ENCODE results near the gene BPTF. TPM values are rescaled to one million over a fixed set of nuclear protein-coding genes. Genes with fewer than 3 reads are reported as not detected.
"Not testable (repeated sequence)": the region's sequence is repeated elsewhere in the genome, so short reads cannot be mapped to it uniquely, and the experiment has no call there.

BPTF gene
- total RNA-seq, 4 donors from 2014 or later = 50.1 to 79.9 (median 69.4) TPM

DNA sequence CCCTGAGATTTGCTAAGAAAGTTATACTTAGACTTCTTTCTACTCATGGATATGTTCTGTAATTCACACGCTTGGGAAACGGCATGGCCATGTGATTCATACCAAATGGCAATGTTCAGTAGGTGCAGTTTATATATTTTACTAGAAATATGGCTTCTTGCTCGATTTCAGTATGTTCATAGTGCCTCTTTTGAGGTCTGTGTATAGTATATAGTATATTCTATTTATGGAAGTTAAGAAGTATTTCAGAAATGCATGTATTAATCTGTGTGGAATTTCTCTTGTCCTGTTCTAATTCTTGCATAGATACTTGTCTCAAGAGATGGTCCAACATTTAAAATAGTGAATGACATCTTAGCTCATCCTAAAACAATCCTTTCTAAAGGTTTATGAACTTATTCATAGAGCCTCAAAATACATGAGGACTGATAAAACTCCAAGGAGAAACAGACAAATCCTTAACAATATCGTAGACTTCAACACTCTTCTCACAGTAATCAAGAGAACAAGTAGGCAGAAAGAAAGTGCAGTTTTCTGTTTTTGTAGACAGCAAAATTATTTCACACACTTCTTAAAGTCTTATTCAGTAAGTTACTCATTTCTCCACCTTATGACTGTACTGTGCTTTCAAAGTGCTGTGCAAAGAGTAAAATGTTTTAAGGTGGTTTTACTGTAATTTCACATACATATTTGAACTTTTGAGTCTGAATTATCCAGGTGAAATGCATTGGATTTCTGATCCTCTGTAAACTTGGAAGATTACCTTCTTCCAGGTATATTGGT lies 11.1 kb downstream of the BPTF start:
- 37 to 43% methylated on average over 4 of the region's 4 CpGs for WGBS, 2 donors
- intact Hi-C loops (cut with DNase I; ENCODE audit: low total_unique reads) = no loop called here
- H3K4me3 ChIP-seq (ENCODE audit: low read depth, poor library complexity, severe bottlenecking) = no peak overlapping the region
- DNase-seq (ENCODE audit: low spot score in 2 of 2) = no peak
- no peak for TF ChIP-seq POLR2A (IDR thresholded peaks at IDR 0.05)
- TF ChIP-seq, protein P1, sequence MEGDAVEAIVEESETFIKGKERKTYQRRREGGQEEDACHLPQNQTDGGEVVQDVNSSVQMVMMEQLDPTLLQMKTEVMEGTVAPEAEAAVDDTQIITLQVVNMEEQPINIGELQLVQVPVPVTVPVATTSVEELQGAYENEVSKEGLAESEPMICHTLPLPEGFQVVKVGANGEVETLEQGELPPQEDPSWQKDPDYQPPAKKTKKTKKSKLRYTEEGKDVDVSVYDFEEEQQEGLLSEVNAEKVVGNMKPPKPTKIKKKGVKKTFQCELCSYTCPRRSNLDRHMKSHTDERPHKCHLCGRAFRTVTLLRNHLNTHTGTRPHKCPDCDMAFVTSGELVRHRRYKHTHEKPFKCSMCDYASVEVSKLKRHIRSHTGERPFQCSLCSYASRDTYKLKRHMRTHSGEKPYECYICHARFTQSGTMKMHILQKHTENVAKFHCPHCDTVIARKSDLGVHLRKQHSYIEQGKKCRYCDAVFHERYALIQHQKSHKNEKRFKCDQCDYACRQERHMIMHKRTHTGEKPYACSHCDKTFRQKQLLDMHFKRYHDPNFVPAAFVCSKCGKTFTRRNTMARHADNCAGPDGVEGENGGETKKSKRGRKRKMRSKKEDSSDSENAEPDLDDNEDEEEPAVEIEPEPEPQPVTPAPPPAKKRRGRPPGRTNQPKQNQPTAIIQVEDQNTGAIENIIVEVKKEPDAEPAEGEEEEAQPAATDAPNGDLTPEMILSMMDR (IDR thresholded peaks at IDR 0.05) = no peak

DNA sequence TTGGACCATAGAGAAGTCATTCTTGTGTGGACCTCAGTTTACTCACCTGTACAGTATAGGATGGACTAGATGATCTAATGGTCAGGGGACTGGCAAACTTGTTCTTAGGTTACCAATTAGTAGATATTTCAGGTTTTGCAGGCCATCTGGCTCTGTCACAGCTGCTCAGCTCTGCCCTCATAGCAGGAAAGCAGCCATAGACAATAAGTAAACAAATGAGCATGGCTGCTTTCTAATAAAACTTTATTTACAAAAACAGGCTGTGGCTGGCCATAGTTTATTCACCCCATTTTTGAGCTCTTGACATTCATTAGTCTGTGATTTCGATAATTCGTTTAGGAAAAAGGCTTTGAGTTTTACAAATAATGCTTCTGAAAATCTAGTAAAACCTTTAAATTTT lies 12.7 kb downstream of the BPTF start:
- WGBS, 2 donors = 95 to 98% methylated on average over 2 of the region's 2 CpGs
- TF ChIP-seq POLR2A (IDR thresholded peaks at IDR 0.05) = no peak
- TF ChIP-seq, protein P1 (IDR thresholded peaks at IDR 0.05) = no peak
- no peak overlapping the region for H3K4me3 ChIP-seq (ENCODE audit: low read depth, poor library complexity, severe bottlenecking)
- intact Hi-C loops (cut with DNase I; ENCODE audit: low total_unique reads) = no loop called here
- no peak for DNase-seq (ENCODE audit: low spot score in 2 of 2)

DNA sequence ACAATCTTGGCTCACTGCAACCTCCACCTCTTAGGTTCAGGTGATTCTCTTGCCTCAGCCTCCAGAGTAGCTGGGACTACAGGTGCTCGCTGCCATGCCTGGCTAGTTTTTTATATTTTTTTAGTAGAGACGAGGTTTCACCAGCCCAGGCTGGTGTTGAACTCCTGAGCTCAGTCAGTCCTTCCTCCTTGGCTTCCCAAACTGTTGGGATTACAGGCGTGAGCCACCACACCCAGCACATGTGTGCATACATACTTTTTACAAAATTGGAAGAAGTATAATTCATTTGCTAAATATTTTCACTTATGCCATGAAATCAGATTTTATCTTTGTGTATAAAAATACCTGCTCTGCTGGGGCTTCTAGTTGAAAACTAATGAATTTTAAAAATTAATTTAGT lies 13.2 kb downstream of the BPTF start:
- 76 to 78% methylated on average over 3 of the region's 3 CpGs for WGBS, 2 donors
- intact Hi-C loops (cut with DNase I; ENCODE audit: low total_unique reads) = no loop called here
- no peak for DNase-seq (ENCODE audit: low spot score in 2 of 2)
- no peak overlapping the region for H3K4me3 ChIP-seq (ENCODE audit: low read depth, poor library complexity, severe bottlenecking)
- TF ChIP-seq POLR2A (IDR thresholded peaks at IDR 0.05) = no peak
- TF ChIP-seq, protein P1 (IDR thresholded peaks at IDR 0.05) = no peak

DNA sequence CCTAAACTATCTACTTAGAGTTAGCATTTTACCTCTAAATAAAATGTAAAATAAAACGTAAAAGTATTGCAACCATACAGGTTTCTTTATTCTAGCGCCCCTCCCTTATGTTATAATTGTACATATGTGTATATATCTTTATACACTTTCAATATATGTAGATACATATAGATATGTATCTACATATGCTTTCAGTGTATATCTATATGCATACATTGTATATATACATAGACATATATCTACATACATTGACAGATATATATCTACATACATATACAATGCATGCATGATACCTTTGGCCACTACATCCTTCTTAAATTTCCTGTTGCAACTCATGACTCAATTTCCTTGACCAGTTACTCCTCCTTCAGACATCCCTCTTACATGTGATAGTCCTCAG lies 16.7 kb downstream of the BPTF start:
- intact Hi-C loops (cut with DNase I; ENCODE audit: low total_unique reads) = no loop called here
- DNase-seq (ENCODE audit: low spot score in 2 of 2) = no peak
- H3K4me3 ChIP-seq (ENCODE audit: low read depth, poor library complexity, severe bottlenecking) = no peak overlapping the region
- WGBS, 2 donors = 97 to 98% methylated on average over 2 of the region's 2 CpGs
- TF ChIP-seq, protein P1 (IDR thresholded peaks at IDR 0.05) = no peak

DNA sequence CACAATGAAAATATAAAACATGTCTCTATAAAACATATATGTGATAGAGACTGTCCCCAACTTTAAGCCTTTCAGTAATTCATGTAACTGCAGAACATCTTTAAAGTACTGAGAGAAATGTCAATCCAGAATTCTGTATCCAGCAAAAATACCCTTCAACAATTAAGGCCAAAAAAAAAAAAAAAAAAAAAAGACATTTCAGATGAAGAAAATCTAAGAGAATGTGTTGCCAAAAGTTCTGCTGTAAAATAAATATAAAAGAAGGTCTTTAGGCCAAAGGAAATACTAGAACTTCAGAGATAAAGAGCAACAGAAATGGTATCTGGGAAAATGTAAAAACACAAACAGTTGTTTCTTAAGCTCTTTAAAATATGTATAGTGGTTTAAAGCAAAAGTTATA lies 17.3 kb downstream of the BPTF start:
- no peak for DNase-seq (ENCODE audit: low spot score in 2 of 2)
- TF ChIP-seq POLR2A (IDR thresholded peaks at IDR 0.05) = no peak
- TF ChIP-seq, protein P1 (IDR thresholded peaks at IDR 0.05) = no peak
- H3K4me3 ChIP-seq (ENCODE audit: low read depth, poor library complexity, severe bottlenecking) = no peak overlapping the region
- intact Hi-C loops (cut with DNase I; ENCODE audit: low total_unique reads) = no loop called here

DNA sequence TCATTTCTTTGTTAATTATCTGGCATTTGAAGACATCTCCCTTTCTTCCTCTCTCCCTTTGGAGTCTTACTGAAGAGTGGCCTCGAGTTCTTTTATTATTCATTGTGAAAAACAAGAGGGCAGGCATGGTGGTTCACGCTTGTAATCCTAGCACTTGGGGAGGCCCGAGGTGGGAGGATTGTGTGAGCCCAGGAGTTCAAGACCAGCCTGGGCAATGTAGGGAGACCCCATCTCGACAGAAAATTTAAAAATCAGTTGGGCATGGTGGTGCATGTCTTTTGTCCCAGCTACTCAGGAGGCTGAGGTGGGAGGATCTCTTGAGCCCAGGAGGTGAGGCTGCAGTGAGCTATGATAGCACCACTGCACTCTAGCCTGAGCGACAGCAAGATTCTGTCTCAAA lies 20.1 kb downstream of the BPTF start:
- TF ChIP-seq POLR2A (IDR thresholded peaks at IDR 0.05) = no peak
- TF ChIP-seq, protein P1 (IDR thresholded peaks at IDR 0.05) = no peak
- DNase-seq (ENCODE audit: low spot score in 2 of 2) = no peak
- 89 to 92% methylated on average over 5 of the region's 5 CpGs for WGBS, 2 donors
- intact Hi-C loops (cut with DNase I; ENCODE audit: low total_unique reads) = no loop called here
- no peak overlapping the region for H3K4me3 ChIP-seq (ENCODE audit: low read depth, poor library complexity, severe bottlenecking)

DNA sequence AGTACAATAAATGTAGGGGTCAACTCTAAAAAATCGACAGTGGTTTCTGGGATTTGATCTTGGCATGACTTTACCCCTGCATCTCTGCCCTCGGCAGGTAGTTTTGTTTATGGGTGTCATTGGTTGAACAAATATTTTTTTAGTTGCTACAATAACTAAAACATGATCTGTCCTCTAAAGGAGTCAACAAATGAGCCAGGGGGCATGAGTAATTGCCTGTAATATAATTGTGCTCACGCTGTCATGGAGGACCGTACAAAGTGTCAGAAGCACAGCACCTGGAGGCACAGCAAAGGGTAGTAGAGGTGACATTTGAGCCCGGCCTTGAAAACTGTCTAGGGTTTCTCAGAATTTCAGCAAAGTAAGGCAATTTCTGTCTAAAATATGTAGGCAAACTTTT lies 22.9 kb downstream of the BPTF start:
- H3K4me3 ChIP-seq (ENCODE audit: low read depth, poor library complexity, severe bottlenecking); DNase-seq (ENCODE audit: low spot score in 2 of 2); intact Hi-C loops (cut with DNase I; ENCODE audit: low total_unique reads): not testable (repeated sequence)
- WGBS, 2 donors = 86 to 88% methylated on average over 5 of the region's 5 CpGs

DNA sequence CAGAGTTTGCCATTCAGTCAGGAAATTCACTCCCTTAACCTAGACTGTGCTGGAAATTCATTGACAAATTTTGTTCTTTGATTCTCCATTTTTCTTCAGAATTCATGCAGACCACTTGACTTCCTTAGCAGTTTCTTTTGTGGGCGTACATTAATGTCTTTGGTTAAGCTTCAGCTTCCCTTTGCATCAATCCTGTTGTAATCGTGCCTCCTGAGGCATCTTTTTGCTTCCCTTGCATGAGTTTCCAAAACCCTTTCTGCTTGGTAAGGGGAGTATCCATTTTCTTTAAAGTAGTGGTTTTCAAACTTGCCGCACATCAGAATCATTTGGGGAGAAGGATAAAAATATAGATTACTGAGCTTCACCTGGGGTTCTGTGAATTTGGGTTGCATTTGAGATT lies 23.5 kb downstream of the BPTF start:
- H3K4me3 ChIP-seq (ENCODE audit: low read depth, poor library complexity, severe bottlenecking); DNase-seq (ENCODE audit: low spot score in 2 of 2); intact Hi-C loops (cut with DNase I; ENCODE audit: low total_unique reads): not testable (repeated sequence)
- 83 to 84% methylated on average over 3 of the region's 3 CpGs for WGBS, 2 donors

All from lower leg skin (tissue), 4 donors.